SK-N-SH treated with all-trans-retinoic acid at 6 μM for 48 hours (cell line): Measurements from ENCODE around the gene GRIN1.

Source experiments
- ARNTL ChIP-seq: fragments of 450-650 bp; formaldehyde crosslinking; IDR thresholded peaks from 2 replicates; pipeline ENCODE4 v1.5.0; 2020; ENCODE audit warnings: low read depth, mild to moderate bottlenecking, moderate library complexity, borderline replicate concordance
- CREB5 ChIP-seq: fragments of 250-450 bp; sonication (Bioruptor Pico); IDR thresholded peaks from 2 replicates; pipeline ENCODE4 v1.5.1; 2020; ENCODE audit warnings: low read depth, mild to moderate bottlenecking, moderate library complexity
- GLIS3 ChIP-seq: fragments of 250-450 bp; sonication (Bioruptor Pico); IDR thresholded peaks from 2 replicates; pipeline ENCODE4 v1.5.0; 2020; ENCODE audit warnings: mild to moderate bottlenecking, moderate library complexity
- RARB ChIP-seq: fragments of 250-450 bp; sonication (Bioruptor Pico); IDR thresholded peaks from 2 replicates; pipeline ENCODE4 v1.8.0; 2021; ENCODE audit warnings: mild to moderate bottlenecking, moderate library complexity
- TCF4 ChIP-seq: fragments of 250-450 bp; sonication (Bioruptor Pico); IDR thresholded peaks from 2 replicates; pipeline ENCODE4 v1.8.0; 2021; ENCODE audit warnings: mild to moderate bottlenecking, moderate library complexity, borderline replicate concordance
- TOX ChIP-seq: fragments of 250-450 bp; sonication (Bioruptor Pico); IDR thresholded peaks from 2 replicates; pipeline ENCODE4 v1.8.0; 2021; ENCODE audit warnings: mild to moderate bottlenecking, moderate library complexity, borderline replicate concordance
- ZC3H10 ChIP-seq: fragments of 250-450 bp; sonication (Bioruptor Pico); IDR thresholded peaks from 2 replicates; pipeline ENCODE4 v1.5.1; 2021; ENCODE audit warnings: mild to moderate bottlenecking, moderate library complexity
- ZFP3 ChIP-seq: fragments of 250-450 bp; sonication (Bioruptor Pico); IDR thresholded peaks from 2 replicates; pipeline ENCODE4 v1.5.0; 2020; ENCODE audit warnings: mild to moderate bottlenecking, moderate library complexity
- ZFP30 ChIP-seq: fragments of 450-650 bp; formaldehyde crosslinking; IDR thresholded peaks from 2 replicates; pipeline ENCODE4 v1.5.0; 2022; ENCODE audit warnings: mild to moderate bottlenecking, moderate library complexity
- TF ChIP-seq, protein P1 (sequence below): fragments of 250-450 bp; sonication (Bioruptor Pico); IDR thresholded peaks from 2 replicates; pipeline ENCODE4 v1.8.0; 2020; ENCODE audit warnings: mild to moderate bottlenecking, moderate library complexity, borderline replicate concordance
- TF ChIP-seq, protein P2 (sequence below): fragments of 250-450 bp; sonication (Bioruptor Pico); IDR thresholded peaks from 2 replicates; pipeline ENCODE4 v1.8.0; 2021; ENCODE audit warnings: low read depth, mild to moderate bottlenecking, moderate library complexity, borderline replicate concordance
- TF ChIP-seq, protein P3 (sequence below): fragments of 250-450 bp; sonication (Bioruptor Pico); IDR thresholded peaks from 2 replicates; pipeline ENCODE4 v1.5.1; 2021; ENCODE audit warnings: mild to moderate bottlenecking, moderate library complexity

GRCh38 chr9:137128862-137129455 is 10.0 kb upstream of the GRIN1 start:
- TF ChIP-seq ZFP30 (CRISPR knock-in tag), result no peak
- TF ChIP-seq TOX (CRISPR knock-in tag), result no peak
- no peak for TF ChIP-seq TCF4 (CRISPR knock-in tag)
- TF ChIP-seq, protein P1, sequence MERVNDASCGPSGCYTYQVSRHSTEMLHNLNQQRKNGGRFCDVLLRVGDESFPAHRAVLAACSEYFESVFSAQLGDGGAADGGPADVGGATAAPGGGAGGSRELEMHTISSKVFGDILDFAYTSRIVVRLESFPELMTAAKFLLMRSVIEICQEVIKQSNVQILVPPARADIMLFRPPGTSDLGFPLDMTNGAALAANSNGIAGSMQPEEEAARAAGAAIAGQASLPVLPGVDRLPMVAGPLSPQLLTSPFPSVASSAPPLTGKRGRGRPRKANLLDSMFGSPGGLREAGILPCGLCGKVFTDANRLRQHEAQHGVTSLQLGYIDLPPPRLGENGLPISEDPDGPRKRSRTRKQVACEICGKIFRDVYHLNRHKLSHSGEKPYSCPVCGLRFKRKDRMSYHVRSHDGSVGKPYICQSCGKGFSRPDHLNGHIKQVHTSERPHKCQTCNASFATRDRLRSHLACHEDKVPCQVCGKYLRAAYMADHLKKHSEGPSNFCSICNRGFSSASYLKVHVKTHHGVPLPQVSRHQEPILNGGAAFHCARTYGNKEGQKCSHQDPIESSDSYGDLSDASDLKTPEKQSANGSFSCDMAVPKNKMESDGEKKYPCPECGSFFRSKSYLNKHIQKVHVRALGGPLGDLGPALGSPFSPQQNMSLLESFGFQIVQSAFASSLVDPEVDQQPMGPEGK (CRISPR knock-in tag), result no peak
- TF ChIP-seq, protein P2, sequence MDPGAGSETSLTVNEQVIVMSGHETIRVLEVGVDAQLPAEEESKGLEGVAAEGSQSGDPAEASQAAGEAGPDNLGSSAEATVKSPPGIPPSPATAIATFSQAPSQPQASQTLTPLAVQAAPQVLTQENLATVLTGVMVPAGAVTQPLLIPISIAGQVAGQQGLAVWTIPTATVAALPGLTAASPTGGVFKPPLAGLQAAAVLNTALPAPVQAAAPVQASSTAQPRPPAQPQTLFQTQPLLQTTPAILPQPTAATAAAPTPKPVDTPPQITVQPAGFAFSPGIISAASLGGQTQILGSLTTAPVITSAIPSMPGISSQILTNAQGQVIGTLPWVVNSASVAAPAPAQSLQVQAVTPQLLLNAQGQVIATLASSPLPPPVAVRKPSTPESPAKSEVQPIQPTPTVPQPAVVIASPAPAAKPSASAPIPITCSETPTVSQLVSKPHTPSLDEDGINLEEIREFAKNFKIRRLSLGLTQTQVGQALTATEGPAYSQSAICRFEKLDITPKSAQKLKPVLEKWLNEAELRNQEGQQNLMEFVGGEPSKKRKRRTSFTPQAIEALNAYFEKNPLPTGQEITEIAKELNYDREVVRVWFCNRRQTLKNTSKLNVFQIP (CRISPR knock-in tag), result no peak
- TF ChIP-seq GLIS3 (CRISPR knock-in tag), result no peak
- TF ChIP-seq ARNTL (CRISPR knock-in tag), result no peak
- no peak for TF ChIP-seq CREB5 (CRISPR knock-in tag)
- no peak for TF ChIP-seq ZC3H10
- no peak for TF ChIP-seq RARB (CRISPR knock-in tag)
- TF ChIP-seq, protein P3, sequence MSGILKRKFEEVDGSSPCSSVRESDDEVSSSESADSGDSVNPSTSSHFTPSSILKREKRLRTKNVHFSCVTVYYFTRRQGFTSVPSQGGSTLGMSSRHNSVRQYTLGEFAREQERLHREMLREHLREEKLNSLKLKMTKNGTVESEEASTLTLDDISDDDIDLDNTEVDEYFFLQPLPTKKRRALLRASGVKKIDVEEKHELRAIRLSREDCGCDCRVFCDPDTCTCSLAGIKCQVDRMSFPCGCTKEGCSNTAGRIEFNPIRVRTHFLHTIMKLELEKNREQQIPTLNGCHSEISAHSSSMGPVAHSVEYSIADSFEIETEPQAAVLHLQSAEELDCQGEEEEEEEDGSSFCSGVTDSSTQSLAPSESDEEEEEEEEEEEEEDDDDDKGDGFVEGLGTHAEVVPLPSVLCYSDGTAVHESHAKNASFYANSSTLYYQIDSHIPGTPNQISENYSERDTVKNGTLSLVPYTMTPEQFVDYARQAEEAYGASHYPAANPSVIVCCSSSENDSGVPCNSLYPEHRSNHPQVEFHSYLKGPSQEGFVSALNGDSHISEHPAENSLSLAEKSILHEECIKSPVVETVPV (CRISPR knock-in tag), result no peak
- TF ChIP-seq ZFP3 (CRISPR knock-in tag), result no peak
